ENCODE data around the gene SNCA. TPM values are rescaled to one million over a fixed set of nuclear protein-coding genes. Genes with fewer than 3 reads are reported as not detected.

The SNCA gene
- polyA plus RNA-seq, 2 of the 4 experiments (the other 2 are of a cell fraction) = 0.13 to 0.37 TPM

- no peak for TF ChIP-seq JUNB (IDR thresholded peaks at IDR 0.05)
- TF ChIP-seq RCOR1 (IDR thresholded peaks at IDR 0.05; ENCODE audit: low read depth, low read length) = no peak
Observed at GRCh38 chr4:89836031-89836745, 773 bp downstream of the SNCA start (continued).

GRCh38 chr4:89835413-89835812 is 1.5 kb downstream of the SNCA start:
- ChIA-PET POLR2A (no interaction called here), CTCF (no interaction called here)
- TF ChIP-seq FOXS1 (CRISPR knock-in tag; IDR thresholded peaks at IDR 0.05) (no peak), FOSB (CRISPR knock-in tag; IDR thresholded peaks at IDR 0.05) (no peak), EHF (CRISPR knock-in tag; IDR thresholded peaks at IDR 0.05) (no peak)
- Histone ChIP-seq H3K9me3 (no peaks in the 10 kb centered on the region), H3K4me2 (no peak overlapping the region), H3K4me1 (no peaks in the 10 kb centered on the region), H3K4me3 (no peak overlapping the region), H3K27ac (no peak overlapping the region)
- DNase-seq (ENCODE audit: low read depth in 1 of 2, low spot score in 1 of 2) (no peak), ATAC-seq (no peak), FAIRE-seq (no peak)
- 15% methylated on average over 1 of the region's 1 CpG for WGBS (ENCODE audit: missing lambda C conversion rate)

- WGBS (ENCODE audit: missing lambda C conversion rate) = 89% methylated on average over 1 of the region's 1 CpG
- no peak for TF ChIP-seq BHLHE40 (IDR thresholded peaks at IDR 0.05; ENCODE audit: low read depth, low read length)
- Histone ChIP-seq H3K4me2 (no peak overlapping the region), H3K27ac (no peak overlapping the region), H3K4me1 (no peaks in the 10 kb centered on the region), H3K9me3 (no peaks in the 10 kb centered on the region), H3K4me3 (no peak overlapping the region)
- no peak for DNase-seq (ENCODE audit: low read depth in 1 of 2, low spot score in 1 of 2)
- FAIRE-seq = no peak
- POLR2A ChIA-PET = no interaction called here
- CTCF ChIA-PET = no interaction called here
- no peak for ATAC-seq
Observed at GRCh38 chr4:89834486-89835209, 2.3 kb downstream of the SNCA start.

GRCh38 chr4:89829470-89830138 is 7.4 kb downstream of the SNCA start:
- no peak overlapping the region for H3K27ac ChIP-seq
- no peaks in the 10 kb centered on the region for H3K9me3 ChIP-seq
- POLR2A ChIA-PET = no interaction called here
- DNase-seq (ENCODE audit: low read depth in 1 of 2, low spot score in 1 of 2) (no peak), ATAC-seq (no peak), FAIRE-seq (no peak)
- WGBS (ENCODE audit: missing lambda C conversion rate) = 55% methylated on average over 7 of the region's 7 CpGs
- no peak overlapping the region for H3K4me3 ChIP-seq
- no peaks in the 10 kb centered on the region for H3K4me1 ChIP-seq
- CTCF ChIA-PET = no interaction called here
- no peak for TF ChIP-seq GATA3 (IDR thresholded peaks at IDR 0.05; ENCODE audit: borderline replicate concordance)
- H3K4me2 ChIP-seq = no peak overlapping the region

- Histone ChIP-seq H3K4me2 (no peak overlapping the region), H3K4me1 (no peaks in the 10 kb centered on the region), H3K27ac (no peak overlapping the region), H3K9me3 (no peaks in the 10 kb centered on the region), H3K4me3 (no peak overlapping the region)
- ATAC-seq (no peak), DNase-seq (ENCODE audit: low read depth in 1 of 2, low spot score in 1 of 2) (no peak), FAIRE-seq (no peak)
- TF ChIP-seq NFE2L2 (conservative IDR thresholded peaks at IDR 0.05; ENCODE audit: low read length) (no peak), HEYL (CRISPR knock-in tag; IDR thresholded peaks at IDR 0.05) (no peak), FOXS1 (CRISPR knock-in tag; IDR thresholded peaks at IDR 0.05) (no peak), EHMT2 (IDR thresholded peaks at IDR 0.05; ENCODE audit: low read depth) (no peak), MAX (IDR thresholded peaks at IDR 0.05) (no peak), MAZ (IDR thresholded peaks at IDR 0.05; ENCODE audit: borderline replicate concordance, low read depth, low read length) (no peak), EHF (CRISPR knock-in tag; IDR thresholded peaks at IDR 0.05) (no peak), ZFP36 (IDR thresholded peaks at IDR 0.05; ENCODE audit: borderline replicate concordance, partially characterized antibody) (no peak), FOSB (CRISPR knock-in tag; IDR thresholded peaks at IDR 0.05) (no peak), HDAC2 (IDR thresholded peaks at IDR 0.05) (no peak), CTCF (IDR thresholded peaks at IDR 0.05) (no peak), ESRRA (IDR thresholded peaks at IDR 0.05; ENCODE audit: borderline replicate concordance, low read length) (no peak), MYC (IDR thresholded peaks at IDR 0.05; ENCODE audit: borderline replicate concordance, low read length) (no peak)
- CTCF ChIA-PET = no interaction called here
- POLR2A ChIA-PET = no interaction called here
Observed at GRCh38 chr4:89823416-89823815, 13.5 kb downstream of the SNCA start.
